CD4-positive, alpha-beta T cell treated with Interleukin-10 for 1 hour (primary cell): ENCODE results near the gene RACGAP1.

Experiments
- DNase-seq: peaks from one replicate; pipeline ENCODE4 v3.0.0-alpha.2; 2020

RACGAP1 gene

GRCh38 chr12:50025187-50026059, at the start of gene RACGAP1:
TSS of gene RACGAP1 (minus strand) at chr12:50025494. CDS start at chr12:50016715, 8,779 bp downstream.
- DNase-seq = peak; percentile 99

GRCh38 chr12:50073712-50074111, 48.4 kb upstream of the RACGAP1 start:
- no peak for DNase-seq

GRCh38 chr12:50073206-50073605, 47.9 kb upstream of the RACGAP1 start:
- no peak for DNase-seq

GRCh38 chr12:50072198-50072907, 47.1 kb upstream of the RACGAP1 start:
- no peak for DNase-seq

GRCh38 chr12:50070314-50071060, 45.2 kb upstream of the RACGAP1 start:
- DNase-seq = peak; percentile 68

- no peak for DNase-seq
Measured at GRCh38 chr12:50069539-50069938, 44.2 kb upstream of the RACGAP1 start.

- no peak for DNase-seq
Measured at GRCh38 chr12:50069069-50069468, 43.8 kb upstream of the RACGAP1 start.

- no peak for DNase-seq
Measured at GRCh38 chr12:50066402-50066801, 41.1 kb upstream of the RACGAP1 start.

- no peak for DNase-seq
Measured at GRCh38 chr12:50065726-50066310, 40.5 kb upstream of the RACGAP1 start.

- DNase-seq = no peak
Measured at GRCh38 chr12:50062728-50063460, 37.6 kb upstream of the RACGAP1 start.

- no peak for DNase-seq
Measured at GRCh38 chr12:50061946-50062686, 36.8 kb upstream of the RACGAP1 start.

- no peak for DNase-seq
Measured at GRCh38 chr12:50061171-50061570, 35.9 kb upstream of the RACGAP1 start.

- no peak for DNase-seq
Measured at GRCh38 chr12:50060120-50060468, 34.8 kb upstream of the RACGAP1 start.

- no peak for DNase-seq
Measured at GRCh38 chr12:50059440-50060119, 34.3 kb upstream of the RACGAP1 start.

- DNase-seq = no peak
Measured at GRCh38 chr12:50058743-50059312, 33.5 kb upstream of the RACGAP1 start.

- DNase-seq = no peak
Measured at GRCh38 chr12:50057896-50058670, 32.8 kb upstream of the RACGAP1 start.

- peak; percentile 31 for DNase-seq
Measured at GRCh38 chr12:50057000-50057841, 31.9 kb upstream of the RACGAP1 start, which contains the start of gene ASIC1. TSS of gene ASIC1 (plus strand) at chr12:50057596. CDS start at chr12:50058767, 1,171 bp downstream.

GRCh38 chr12:50056639-50056976, 31.3 kb upstream of the RACGAP1 start:
- no peak for DNase-seq
